Neural cell (in vitro differentiated cells): ENCODE results near the gene COQ10B.

ENCODE experiments used
- CTCF ChIP-seq: fragments of 450-650 bp; IDR thresholded peaks from 2 replicates; pipeline ENCODE4 v1.5.1; 2014; ENCODE audit warnings: antibody characterized with exemption, mild to moderate bottlenecking, moderate library complexity; ENCODE audit not compliant: poor library complexity, severe bottlenecking
- EP300 ChIP-seq: fragments of 450-650 bp; conservative IDR thresholded peaks from 2 replicates; pipeline ENCODE4 v1.6.1; 2014; ENCODE audit warnings: antibody characterized with exemption, mild to moderate bottlenecking, moderate library complexity; ENCODE audit not compliant: poor library complexity, severe bottlenecking
- EZH2 ChIP-seq: fragments of 200-600, 300-800 bp; shearing (Covaris generic), sonication (generic); IDR thresholded peaks from 2 replicates; pipeline ENCODE4 v1.6.1; 2014; ENCODE audit warnings: antibody characterized with exemption, low read length, borderline replicate concordance, mild to moderate bottlenecking; ENCODE audit not compliant: insufficient read depth, poor library complexity, severe bottlenecking
- MXI1 ChIP-seq: fragments of 450-650 bp; conservative IDR thresholded peaks from 2 replicates; pipeline ENCODE4 v1.6.1; 2014; ENCODE audit warnings: antibody characterized with exemption, mild to moderate bottlenecking; ENCODE audit not compliant: poor library complexity, severe bottlenecking
- POLR2AphosphoS5 ChIP-seq: IDR thresholded peaks from 2 replicates; pipeline ENCODE4 v1.6.1; 2012
- RAD21 ChIP-seq: fragments of 450-650 bp; conservative IDR thresholded peaks from 2 replicates; pipeline ENCODE4 v1.6.1; 2014; ENCODE audit warnings: antibody characterized with exemption, mild to moderate bottlenecking, moderate library complexity
- SMC3 ChIP-seq: fragments of 450-650 bp; conservative IDR thresholded peaks from 2 replicates; pipeline ENCODE4 v1.6.1; 2014; ENCODE audit warnings: antibody characterized with exemption, mild to moderate bottlenecking, moderate library complexity; ENCODE audit not compliant: poor library complexity
- TAF1 ChIP-seq: IDR thresholded peaks from 2 replicates; pipeline ENCODE4 v1.6.1; 2012; ENCODE audit warnings: low read depth
- TF ChIP-seq, protein P1 (sequence below): IDR thresholded peaks from 2 replicates; pipeline ENCODE4 v1.6.1; 2012; ENCODE audit warnings: borderline replicate concordance

GRCh38 chr2:197504000-197504399 is 50.6 kb downstream of the COQ10B start:
- no peak for TF ChIP-seq CTCF
- no peak for TF ChIP-seq POLR2AphosphoS5
- TF ChIP-seq TAF1, result no peak
- no peak for TF ChIP-seq SMC3
- TF ChIP-seq EZH2, result no peak
- TF ChIP-seq, protein P1, sequence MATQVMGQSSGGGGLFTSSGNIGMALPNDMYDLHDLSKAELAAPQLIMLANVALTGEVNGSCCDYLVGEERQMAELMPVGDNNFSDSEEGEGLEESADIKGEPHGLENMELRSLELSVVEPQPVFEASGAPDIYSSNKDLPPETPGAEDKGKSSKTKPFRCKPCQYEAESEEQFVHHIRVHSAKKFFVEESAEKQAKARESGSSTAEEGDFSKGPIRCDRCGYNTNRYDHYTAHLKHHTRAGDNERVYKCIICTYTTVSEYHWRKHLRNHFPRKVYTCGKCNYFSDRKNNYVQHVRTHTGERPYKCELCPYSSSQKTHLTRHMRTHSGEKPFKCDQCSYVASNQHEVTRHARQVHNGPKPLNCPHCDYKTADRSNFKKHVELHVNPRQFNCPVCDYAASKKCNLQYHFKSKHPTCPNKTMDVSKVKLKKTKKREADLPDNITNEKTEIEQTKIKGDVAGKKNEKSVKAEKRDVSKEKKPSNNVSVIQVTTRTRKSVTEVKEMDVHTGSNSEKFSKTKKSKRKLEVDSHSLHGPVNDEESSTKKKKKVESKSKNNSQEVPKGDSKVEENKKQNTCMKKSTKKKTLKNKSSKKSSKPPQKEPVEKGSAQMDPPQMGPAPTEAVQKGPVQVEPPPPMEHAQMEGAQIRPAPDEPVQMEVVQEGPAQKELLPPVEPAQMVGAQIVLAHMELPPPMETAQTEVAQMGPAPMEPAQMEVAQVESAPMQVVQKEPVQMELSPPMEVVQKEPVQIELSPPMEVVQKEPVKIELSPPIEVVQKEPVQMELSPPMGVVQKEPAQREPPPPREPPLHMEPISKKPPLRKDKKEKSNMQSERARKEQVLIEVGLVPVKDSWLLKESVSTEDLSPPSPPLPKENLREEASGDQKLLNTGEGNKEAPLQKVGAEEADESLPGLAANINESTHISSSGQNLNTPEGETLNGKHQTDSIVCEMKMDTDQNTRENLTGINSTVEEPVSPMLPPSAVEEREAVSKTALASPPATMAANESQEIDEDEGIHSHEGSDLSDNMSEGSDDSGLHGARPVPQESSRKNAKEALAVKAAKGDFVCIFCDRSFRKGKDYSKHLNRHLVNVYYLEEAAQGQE, result no peak
- TF ChIP-seq EP300, result no peak
- no peak for TF ChIP-seq RAD21
- no peak for TF ChIP-seq MXI1
